Fibroblast of the aortic adventitia (primary cell): ENCODE data around the gene ZNF569. TPM values are rescaled to one million over a fixed set of nuclear protein-coding genes. Genes with fewer than 3 reads are reported as not detected.
A peak's percentile ranks its signal among the peaks of the same experiment; 100 is the strongest.
"Not testable (repeated sequence)": the region's sequence is repeated elsewhere in the genome, so short reads cannot be mapped to it uniquely, and the experiment has no call there.

ENCODE experiments used
- DNase-seq: peaks from one replicate; pipeline ENCODE4 v3.0.0-alpha.2; 2010; ENCODE audit warnings: low read depth
- H3K4me3 ChIP-seq: 2 replicates; pipeline ENCODE4 v1.5.1; 2011; ENCODE audit warnings: low read depth, mild to moderate bottlenecking, control low read depth, low read length, moderate library complexity
- CTCF ChIP-seq: IDR thresholded peaks from 2 replicates; pipeline ENCODE4 v1.5.1; 2011; ENCODE audit warnings: mild to moderate bottlenecking, low read length, control low read depth, inconsistent platforms; ENCODE audit not compliant: insufficient read depth
- total RNA-seq: library from RNA; depleted of rRNA; stranded (reverse); fragments of >200 nt; gene quantifications from 2 replicates; pipeline ENCODE4 v1.2.3, GENCODE V29; 2012; ENCODE audit warnings: low replicate concordance

ZNF569 gene
- total RNA-seq, 1 donor: 8.4 TPM

GRCh38 chr19:37467608-37468090, 405 bp upstream of the ZNF569 start:
- no peak for TF ChIP-seq CTCF
- peak; percentile 7 for DNase-seq
- peak overlapping the region; percentile 88 for H3K4me3 ChIP-seq

- no peak for TF ChIP-seq CTCF
- peak overlapping the region; percentile 88 for H3K4me3 ChIP-seq
- DNase-seq: no peak
Observed at GRCh38 chr19:37466277-37466797, 907 bp downstream of the ZNF569 start.

GRCh38 chr19:37452500-37453245, 14.6 kb downstream of the ZNF569 start:
- DNase-seq: no peak
- no peak for TF ChIP-seq CTCF

GRCh38 chr19:37413313-37414084, 53.7 kb downstream of the ZNF569 start:
- no peak for TF ChIP-seq CTCF
- DNase-seq: peak; percentile 11
- H3K4me3 ChIP-seq: no peak overlapping the region

More at GRCh38 chr19:37452500-37453245, 14.6 kb downstream of the ZNF569 start:
- no peak overlapping the region for H3K4me3 ChIP-seq

- no peak for DNase-seq
- H3K4me3 ChIP-seq: no peak overlapping the region
- TF ChIP-seq CTCF: no peak
Observed at GRCh38 chr19:37412700-37413099, 54.5 kb downstream of the ZNF569 start.

- H3K4me3 ChIP-seq, DNase-seq: not testable (repeated sequence)
Observed at GRCh38 chr19:37406140-37406846, 61.0 kb downstream of the ZNF569 start.
